Activated T-cell treated with anti-CD3 and anti-CD28 coated beads, Interleukin-2, amount 50 U/mL, for 24 hours (primary cell): ENCODE results near the gene ULK2.

Experiments
- DNase-seq: peaks from one replicate; pipeline ENCODE4 v3.0.0-alpha.2; 2020
- H3K27ac Mint-ChIP-seq: 2 replicates; pipeline ENCODE4 v1.8.0; 2020; ENCODE audit warnings: mild to moderate bottlenecking, mixed read lengths
- H3K27me3 Mint-ChIP-seq: 2 replicates; pipeline ENCODE4 v1.8.0; 2020; ENCODE audit warnings: mixed read lengths
- H3K36me3 Mint-ChIP-seq: 2 replicates; pipeline ENCODE4 v1.8.0; 2020; ENCODE audit warnings: low read depth, mixed read lengths
- H3K4me1 Mint-ChIP-seq: 2 replicates; pipeline ENCODE4 v1.8.0; 2020; ENCODE audit warnings: low read depth, mixed read lengths
- H3K4me3 Mint-ChIP-seq: 2 replicates; pipeline ENCODE4 v1.8.0; 2020; ENCODE audit warnings: mild to moderate bottlenecking, moderate library complexity, mixed read lengths
- H3K9me3 Mint-ChIP-seq: 2 replicates; pipeline ENCODE4 v1.8.0; 2020; ENCODE audit warnings: mixed read lengths

Gene ULK2

GRCh38 chr17:19752216-19753050 is 115.3 kb downstream of the ULK2 start:
- Mint-ChIP-seq H3K4me1 (peaks cover 12% of the 10 kb centered on the region), H3K27ac (no peak overlapping the region), H3K27me3 (peaks cover 30% of the 10 kb centered on the region), H3K36me3 (no peaks in the 10 kb centered on the region), H3K4me3 (no peak overlapping the region), H3K9me3 (no peaks in the 10 kb centered on the region)
- DNase-seq = no peak

GRCh38 chr17:19750835-19751234 is 116.9 kb downstream of the ULK2 start:
- Mint-ChIP-seq H3K4me3 (no peak overlapping the region), H3K27me3 (peaks cover 30% of the 10 kb centered on the region), H3K27ac (no peak overlapping the region), H3K4me1 (peaks cover 11% of the 10 kb centered on the region), H3K36me3 (no peaks in the 10 kb centered on the region), H3K9me3 (no peaks in the 10 kb centered on the region)
- no peak for DNase-seq

- Mint-ChIP-seq H3K4me3 (no peak overlapping the region), H3K4me1 (peaks cover 10% of the 10 kb centered on the region), H3K9me3 (no peaks in the 10 kb centered on the region), H3K36me3 (no peaks in the 10 kb centered on the region), H3K27me3 (peaks cover 32% of the 10 kb centered on the region), H3K27ac (no peak overlapping the region)
- DNase-seq = no peak
These were observed 117.6 kb downstream of the ULK2 start for GRCh38 chr17:19750020-19750572.

GRCh38 chr17:19748807-19749193 is 118.9 kb downstream of the ULK2 start:
- Mint-ChIP-seq H3K27me3 (peaks cover 27% of the 10 kb centered on the region), H3K9me3 (no peaks in the 10 kb centered on the region), H3K4me3 (no peak overlapping the region), H3K4me1 (peaks cover 12% of the 10 kb centered on the region), H3K27ac (no peak overlapping the region), H3K36me3 (no peaks in the 10 kb centered on the region)
- no peak for DNase-seq

- Mint-ChIP-seq H3K36me3 (no peaks in the 10 kb centered on the region), H3K4me1 (peaks cover 12% of the 10 kb centered on the region), H3K4me3 (no peak within 1 kb of the TSS), H3K27me3 (peaks cover 20% of the 10 kb centered on the region), H3K27ac (no peak within 1 kb of the TSS), H3K9me3 (no peaks in the 10 kb centered on the region)
- DNase-seq = no peak
These were observed 119.6 kb downstream of the ULK2 start, which contains the start of gene ALDH3A1 for GRCh38 chr17:19747829-19748806. Gene ALDH3A1, minus strand, starts transcription at chr17:19748298. Its CDS starts 3,169 bp downstream, at chr17:19745129.

- Mint-ChIP-seq H3K4me3 (no peak overlapping the region), H3K27me3 (peaks cover 18% of the 10 kb centered on the region), H3K4me1 (peaks cover 12% of the 10 kb centered on the region)
These were observed 120.5 kb downstream of the ULK2 start for GRCh38 chr17:19747159-19747719.

GRCh38 chr17:19746517-19746916 is 121.2 kb downstream of the ULK2 start:
- no peak for DNase-seq
- H3K4me3 Mint-ChIP-seq = no peak overlapping the region
- H3K27me3 Mint-ChIP-seq = peaks cover 18% of the 10 kb centered on the region
- H3K36me3 Mint-ChIP-seq = no peaks in the 10 kb centered on the region
- no peak overlapping the region for H3K27ac Mint-ChIP-seq
- H3K9me3 Mint-ChIP-seq = no peaks in the 10 kb centered on the region
- peaks cover 12% of the 10 kb centered on the region for H3K4me1 Mint-ChIP-seq

More at GRCh38 chr17:19747159-19747719, 120.5 kb downstream of the ULK2 start:
- Mint-ChIP-seq H3K36me3 (no peaks in the 10 kb centered on the region), H3K27ac (no peak overlapping the region), H3K9me3 (no peaks in the 10 kb centered on the region)
- no peak for DNase-seq

- no peaks in the 10 kb centered on the region for H3K36me3 Mint-ChIP-seq
- H3K4me3 Mint-ChIP-seq = peak overlapping the region; percentile 65
- H3K9me3 Mint-ChIP-seq = no peaks in the 10 kb centered on the region
- no peak overlapping the region for H3K27ac Mint-ChIP-seq
- H3K27me3 Mint-ChIP-seq = peaks cover 15% of the 10 kb centered on the region
- H3K4me1 Mint-ChIP-seq = peaks cover 11% of the 10 kb centered on the region
- peak; percentile 92 for DNase-seq
These were observed 122.6 kb downstream of the ULK2 start for GRCh38 chr17:19744922-19745757.

- Mint-ChIP-seq H3K4me1 (peaks cover 8% of the 10 kb centered on the region), H3K27me3 (peaks cover 15% of the 10 kb centered on the region), H3K27ac (no peak overlapping the region), H3K36me3 (no peaks in the 10 kb centered on the region), H3K9me3 (no peaks in the 10 kb centered on the region), H3K4me3 (peak overlapping the region; percentile 65)
- no peak for DNase-seq
These were observed 123.2 kb downstream of the ULK2 start for GRCh38 chr17:19744492-19744891.

GRCh38 chr17:19743101-19744100 is 124.3 kb downstream of the ULK2 start:
- H3K27me3 Mint-ChIP-seq = peaks cover 15% of the 10 kb centered on the region
- H3K9me3 Mint-ChIP-seq = no peaks in the 10 kb centered on the region
- H3K27ac Mint-ChIP-seq = no peak overlapping the region
- H3K36me3 Mint-ChIP-seq = no peaks in the 10 kb centered on the region
- no peak overlapping the region for H3K4me3 Mint-ChIP-seq
- DNase-seq = no peak
- H3K4me1 Mint-ChIP-seq = peaks cover 8% of the 10 kb centered on the region

GRCh38 chr17:19742495-19742894 is 125.2 kb downstream of the ULK2 start:
- H3K27me3 Mint-ChIP-seq = peaks cover 6% of the 10 kb centered on the region
- no peak overlapping the region for H3K27ac Mint-ChIP-seq
- H3K4me1 Mint-ChIP-seq = peaks cover 8% of the 10 kb centered on the region
- no peak overlapping the region for H3K4me3 Mint-ChIP-seq
- H3K36me3 Mint-ChIP-seq = no peaks in the 10 kb centered on the region
- no peak for DNase-seq
- no peaks in the 10 kb centered on the region for H3K9me3 Mint-ChIP-seq

GRCh38 chr17:19741832-19742457 is 125.8 kb downstream of the ULK2 start:
- H3K4me1 Mint-ChIP-seq = peaks cover 8% of the 10 kb centered on the region
- H3K27me3 Mint-ChIP-seq = peaks cover 5% of the 10 kb centered on the region
- no peak overlapping the region for H3K4me3 Mint-ChIP-seq
- no peak overlapping the region for H3K27ac Mint-ChIP-seq
- H3K36me3 Mint-ChIP-seq = no peaks in the 10 kb centered on the region
- DNase-seq = no peak
- no peaks in the 10 kb centered on the region for H3K9me3 Mint-ChIP-seq
